Osteoblast (primary cell): ENCODE measurements around the gene ANKRD31. TPM values are rescaled to one million over a fixed set of nuclear protein-coding genes. Genes with fewer than 3 reads are reported as not detected.
"Not testable (repeated sequence)": the region's sequence is repeated elsewhere in the genome, so short reads cannot be mapped to it uniquely, and the experiment has no call there.

Source experiments
- DNase-seq: peaks from one replicate; pipeline ENCODE4 v3.0.0; 2011; ENCODE audit warnings: low spot score, mixed read lengths; ENCODE audit not compliant: insufficient read length; ENCODE audit errors: missing footprints
- H2AFZ ChIP-seq: 2 replicates; pipeline ENCODE4 v1.6.0; 2011; ENCODE audit warnings: mild to moderate bottlenecking, low read length
- H3K27ac ChIP-seq: 2 replicates; pipeline ENCODE4 v1.5.1; 2011; ENCODE audit warnings: mild to moderate bottlenecking, low read depth, low read length, moderate library complexity
- H3K27me3 ChIP-seq: 2 replicates; pipeline ENCODE4 v1.6.0; 2012; ENCODE audit warnings: mild to moderate bottlenecking, control low read depth, inconsistent platforms, low read length, moderate library complexity; ENCODE audit not compliant: insufficient read depth
- H3K36me3 ChIP-seq: 2 replicates; pipeline ENCODE4 v1.5.1; 2011; ENCODE audit warnings: mild to moderate bottlenecking, low read length, control low read depth, moderate library complexity; ENCODE audit not compliant: insufficient read depth
- H3K4me1 ChIP-seq: 2 replicates; pipeline ENCODE4 v1.5.1; 2011; ENCODE audit warnings: mild to moderate bottlenecking, low read length, control low read depth, moderate library complexity; ENCODE audit not compliant: insufficient read depth
- H3K4me2 ChIP-seq: 2 replicates; pipeline ENCODE4 v1.6.0; 2011; ENCODE audit warnings: mild to moderate bottlenecking, low read length; ENCODE audit not compliant: insufficient read depth
- H3K4me3 ChIP-seq: fragments of 200-600 bp; sonication (generic); 3 replicates; pipeline ENCODE4 v1.5.1; 2012; ENCODE audit warnings: mild to moderate bottlenecking, low read length, inconsistent platforms; ENCODE audit not compliant: insufficient read depth
- H3K79me2 ChIP-seq: 2 replicates; pipeline ENCODE4 v1.6.0; 2012; ENCODE audit warnings: mild to moderate bottlenecking, low read length, control low read depth, inconsistent platforms; ENCODE audit not compliant: insufficient read depth
- H3K9me3 ChIP-seq: 2 replicates; pipeline ENCODE4 v1.5.1; 2011; ENCODE audit warnings: low read depth, low read length, control low read depth
- H4K20me1 ChIP-seq: 2 replicates; pipeline ENCODE4 v1.6.0; 2012; ENCODE audit warnings: mild to moderate bottlenecking, low read length, control low read depth; ENCODE audit not compliant: insufficient read depth
- CTCF ChIP-seq: IDR thresholded peaks from 2 replicates; pipeline ENCODE4 v1.5.1; 2011; ENCODE audit warnings: mild to moderate bottlenecking, low read depth, low read length, moderate library complexity; ENCODE audit errors: extremely low read depth
- total RNA-seq: library from RNA; depleted of rRNA; stranded (reverse); fragments of >200 nt; gene quantifications from 2 replicates; pipeline ENCODE4 v1.2.3, GENCODE V29; 2012

Gene ANKRD31
- total RNA-seq, 1 donor = 0.36 TPM

- H3K79me2 ChIP-seq = no peaks in the 10 kb centered on the region
- no peak overlapping the region for H2AFZ ChIP-seq
- H3K4me1 ChIP-seq = peaks cover 13% of the 10 kb centered on the region
- H3K27ac ChIP-seq = no peak overlapping the region
- H3K27me3 ChIP-seq = no peaks in the 10 kb centered on the region
- DNase-seq = no peak
- no peak overlapping the region for H3K4me2 ChIP-seq
- no peaks in the 10 kb centered on the region for H4K20me1 ChIP-seq
- no peak for TF ChIP-seq CTCF
- H3K9me3 ChIP-seq = no peaks in the 10 kb centered on the region
- no peak overlapping the region for H3K4me3 ChIP-seq
- H3K36me3 ChIP-seq = no peaks in the 10 kb centered on the region
These were observed 2.4 kb downstream of the ANKRD31 start for GRCh38 chr5:75234251-75234650.

GRCh38 chr5:75226916-75227315, 9.8 kb downstream of the ANKRD31 start:
- no peak for TF ChIP-seq CTCF
- no peak overlapping the region for H3K4me2 ChIP-seq
- H4K20me1 ChIP-seq = no peaks in the 10 kb centered on the region
- no peaks in the 10 kb centered on the region for H3K27me3 ChIP-seq
- H3K4me3 ChIP-seq = no peak overlapping the region
- no peaks in the 10 kb centered on the region for H3K79me2 ChIP-seq
- H2AFZ ChIP-seq = no peak overlapping the region
- H3K27ac ChIP-seq = no peak overlapping the region
- no peaks in the 10 kb centered on the region for H3K4me1 ChIP-seq
- H3K9me3 ChIP-seq = no peaks in the 10 kb centered on the region
- H3K36me3 ChIP-seq = no peaks in the 10 kb centered on the region
- no peak for DNase-seq

GRCh38 chr5:75225506-75225905, 11.2 kb downstream of the ANKRD31 start:
- H4K20me1 ChIP-seq = no peaks in the 10 kb centered on the region
- no peak for DNase-seq
- no peak overlapping the region for H3K4me2 ChIP-seq
- H3K4me1 ChIP-seq = no peaks in the 10 kb centered on the region
- TF ChIP-seq CTCF = no peak
- no peak overlapping the region for H3K4me3 ChIP-seq
- no peaks in the 10 kb centered on the region for H3K9me3 ChIP-seq
- H3K79me2 ChIP-seq = no peaks in the 10 kb centered on the region
- no peak overlapping the region for H2AFZ ChIP-seq
- H3K36me3 ChIP-seq = no peaks in the 10 kb centered on the region
- H3K27ac ChIP-seq = no peak overlapping the region
- no peaks in the 10 kb centered on the region for H3K27me3 ChIP-seq

- H3K27me3 ChIP-seq, H3K4me2 ChIP-seq, H2AFZ ChIP-seq, H3K4me3 ChIP-seq, H3K27ac ChIP-seq, DNase-seq, H3K36me3 ChIP-seq, H3K79me2 ChIP-seq, H3K4me1 ChIP-seq, H3K9me3 ChIP-seq, H4K20me1 ChIP-seq: not testable (repeated sequence)
These were observed 15.9 kb downstream of the ANKRD31 start for GRCh38 chr5:75220787-75221186.
